ENCODE data around the gene CLEC16A.
A peak's percentile ranks its signal among the peaks of the same experiment; 100 is the strongest.

Gene CLEC16A

DNA sequence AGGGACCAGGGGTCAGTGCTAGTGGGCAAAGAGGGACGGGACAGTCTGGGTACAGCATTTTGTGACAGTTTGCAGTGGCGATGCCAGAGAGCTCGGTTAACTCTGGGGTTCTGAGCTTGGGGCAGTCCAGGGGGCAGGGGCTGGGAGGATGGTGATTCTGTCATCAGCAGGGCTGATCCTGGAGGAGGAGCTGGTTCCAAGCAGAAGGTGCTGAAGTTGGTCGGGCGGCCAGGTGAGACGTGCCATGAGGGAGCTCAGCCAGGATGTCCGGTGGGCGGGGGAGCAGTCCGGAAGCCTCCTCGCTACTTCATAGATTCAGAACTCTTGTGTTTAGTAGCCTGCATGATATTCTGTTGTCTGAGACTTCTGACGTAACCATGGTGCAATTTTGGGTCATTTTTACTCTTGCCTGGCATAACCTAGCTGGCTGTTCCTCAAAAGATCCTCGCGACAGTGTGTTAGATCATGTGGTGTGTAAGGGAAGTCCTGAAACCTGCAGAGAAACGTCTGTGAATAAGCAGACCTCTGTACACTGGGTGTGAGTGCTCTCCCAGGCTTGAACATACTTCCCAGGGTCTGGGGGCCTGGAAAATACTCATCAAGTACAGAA is 122.0 kb downstream of the CLEC16A start:
- in situ Hi-C loops (cut with HindIII; ENCODE audit: low pct_unique_long_range_greater_than_20kb, low sequenced_read_pairs) = no loop called here
- no peak for TF ChIP-seq JUND (IDR thresholded peaks at IDR 0.05; ENCODE audit: low read depth)
- DNase-seq (ENCODE audit: low read depth in 1 of 2, low spot score in 1 of 2) = no peak

DNA sequence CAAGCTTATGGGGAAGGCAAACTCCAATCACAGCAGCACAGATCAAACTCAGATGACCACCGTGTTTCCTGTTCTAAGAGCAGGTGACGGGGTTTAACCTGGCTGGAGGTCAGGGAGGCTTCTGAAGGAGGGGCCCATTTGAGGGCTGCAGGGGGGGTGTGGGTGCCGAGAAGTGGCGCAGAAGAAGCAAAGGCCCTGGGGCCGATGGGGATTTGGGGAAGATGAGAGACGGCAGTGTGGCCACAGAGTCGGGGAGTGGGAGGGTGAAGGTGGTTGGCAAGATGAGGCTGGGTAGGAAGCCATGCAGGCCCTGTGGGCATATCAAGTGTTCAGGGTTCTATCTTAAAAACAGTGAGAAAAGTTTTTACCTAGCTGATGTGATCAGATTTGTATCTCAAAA is 122.9 kb downstream of the CLEC16A start:
- no peak for TF ChIP-seq JUND (IDR thresholded peaks at IDR 0.05; ENCODE audit: low read depth)
- DNase-seq (ENCODE audit: low read depth in 1 of 2, low spot score in 1 of 2) = no peak
- in situ Hi-C loops (cut with HindIII; ENCODE audit: low pct_unique_long_range_greater_than_20kb, low sequenced_read_pairs) = no loop called here

DNA sequence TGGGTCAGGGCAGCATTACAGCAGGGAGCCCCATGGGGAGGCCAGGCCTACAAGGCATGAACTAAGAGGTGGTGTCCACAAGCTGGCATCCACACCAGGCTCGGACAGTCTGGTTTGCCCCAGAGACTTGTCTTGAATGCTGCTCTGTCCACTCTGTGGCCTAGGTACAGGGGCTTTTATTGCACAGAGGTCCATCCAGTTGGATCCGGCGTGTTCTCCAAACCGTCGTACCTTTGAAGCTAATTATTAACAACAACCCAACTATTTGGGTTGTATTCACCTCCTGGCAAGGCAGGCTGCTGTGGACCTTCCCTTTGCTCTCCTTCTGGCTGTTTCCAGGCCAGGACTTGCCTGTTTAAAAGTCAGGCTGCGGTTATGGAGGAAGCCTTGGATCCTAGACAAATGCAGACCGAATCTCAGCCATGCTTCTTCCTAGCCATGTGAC is 123.4 kb downstream of the CLEC16A start:
- in situ Hi-C loops (cut with HindIII; ENCODE audit: low pct_unique_long_range_greater_than_20kb, low sequenced_read_pairs) = no loop called here
- DNase-seq (ENCODE audit: low read depth in 1 of 2, low spot score in 1 of 2) = no peak
- TF ChIP-seq JUND (IDR thresholded peaks at IDR 0.05; ENCODE audit: low read depth) = no peak

DNA sequence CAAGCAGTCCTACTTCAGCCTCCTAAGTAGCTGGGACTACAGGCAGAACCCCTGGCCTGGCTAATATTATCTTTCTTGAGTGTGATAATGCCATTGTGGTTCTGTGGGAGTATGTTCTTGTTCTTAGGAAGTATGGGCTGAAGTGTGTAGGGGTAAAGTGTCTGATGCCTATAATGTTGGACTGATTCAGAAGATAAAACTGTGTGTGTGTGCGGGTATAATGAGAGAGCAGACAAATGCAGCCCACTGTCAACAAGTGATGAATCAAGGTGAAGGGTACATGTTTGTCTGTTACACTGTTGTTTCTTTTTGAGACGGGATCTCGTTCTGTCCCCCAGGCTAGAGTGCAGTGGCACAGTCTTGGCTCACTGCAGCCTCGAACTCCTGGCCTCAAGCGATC is 127.5 kb downstream of the CLEC16A start:
- TF ChIP-seq JUND (IDR thresholded peaks at IDR 0.05; ENCODE audit: low read depth) = no peak
- no peak for DNase-seq (ENCODE audit: low read depth in 1 of 2, low spot score in 1 of 2)
- in situ Hi-C loops (cut with HindIII; ENCODE audit: low pct_unique_long_range_greater_than_20kb, low sequenced_read_pairs) = no loop called here

DNA sequence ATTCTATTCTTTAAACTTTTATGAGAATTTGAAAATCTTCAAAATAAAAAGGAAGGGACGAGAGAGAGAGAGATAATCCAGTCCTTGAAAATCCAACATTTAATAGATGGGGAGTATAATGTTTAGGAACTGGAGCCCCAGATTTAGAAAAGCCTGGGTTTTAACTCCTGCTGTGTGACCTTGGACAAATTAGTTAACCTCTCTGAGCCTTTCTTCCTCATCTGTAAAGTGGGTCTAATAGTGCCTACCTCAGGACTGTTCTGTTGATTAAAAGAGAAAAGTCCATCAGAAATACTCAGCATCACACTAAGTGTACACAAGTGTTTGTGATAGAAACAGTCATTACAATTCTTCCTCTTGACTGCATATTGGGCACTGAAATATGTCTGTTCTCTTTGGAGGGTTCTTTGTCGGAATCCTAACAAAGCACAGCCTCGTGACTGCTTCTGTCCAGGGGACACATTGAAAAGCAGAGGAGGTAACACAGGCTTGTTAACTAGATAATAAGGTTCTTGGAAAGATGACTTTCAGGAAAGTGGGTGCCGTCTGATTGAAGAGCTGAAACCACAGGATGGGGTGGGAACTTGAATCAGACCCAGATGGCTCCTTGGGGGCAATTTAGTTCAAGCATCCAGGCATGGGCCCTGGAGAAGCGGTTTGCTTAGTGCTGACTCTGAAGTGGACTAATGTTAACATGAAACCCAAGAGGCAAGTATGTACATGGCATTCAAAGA is 128.2 kb downstream of the CLEC16A start:
- no peak for TF ChIP-seq JUND (IDR thresholded peaks at IDR 0.05; ENCODE audit: low read depth)
- no peak for DNase-seq (ENCODE audit: low read depth in 1 of 2, low spot score in 1 of 2)
- in situ Hi-C loops (cut with HindIII; ENCODE audit: low pct_unique_long_range_greater_than_20kb, low sequenced_read_pairs) = no loop called here

DNA sequence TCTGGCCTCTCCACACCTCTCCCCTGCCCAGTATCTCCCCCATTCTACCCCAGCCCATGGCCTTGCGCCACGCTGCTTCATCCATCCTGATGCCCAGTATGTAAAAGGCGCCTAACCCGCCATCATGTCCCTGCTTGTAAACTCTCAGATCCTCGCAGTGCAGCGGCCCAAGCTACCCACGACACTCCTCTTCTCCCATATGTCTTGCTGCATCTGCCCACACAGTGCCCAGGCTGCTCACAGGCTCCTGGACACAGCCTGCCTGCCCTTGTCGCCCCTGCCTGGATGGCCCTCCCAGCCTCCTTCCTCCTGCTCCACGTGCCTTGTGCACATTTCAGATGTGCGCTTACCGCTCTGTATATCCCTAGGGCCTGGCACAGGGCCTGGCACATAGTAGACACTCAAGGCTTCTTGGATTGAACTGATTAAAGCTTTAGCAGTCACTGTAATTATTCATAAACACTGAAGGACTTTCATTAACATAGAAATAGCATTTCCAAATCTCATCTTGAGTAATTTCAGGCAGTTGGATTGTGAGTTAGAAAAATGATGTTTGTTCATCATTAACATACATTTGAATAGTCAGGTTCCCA is 129.1 kb downstream of the CLEC16A start:
- no peak for TF ChIP-seq JUND (IDR thresholded peaks at IDR 0.05; ENCODE audit: low read depth)
- in situ Hi-C loops (cut with HindIII; ENCODE audit: low pct_unique_long_range_greater_than_20kb, low sequenced_read_pairs) = no loop called here
- peak in 1 of 2 experiments; percentile 10 for DNase-seq (ENCODE audit: low read depth in 1 of 2, low spot score in 1 of 2)

DNA sequence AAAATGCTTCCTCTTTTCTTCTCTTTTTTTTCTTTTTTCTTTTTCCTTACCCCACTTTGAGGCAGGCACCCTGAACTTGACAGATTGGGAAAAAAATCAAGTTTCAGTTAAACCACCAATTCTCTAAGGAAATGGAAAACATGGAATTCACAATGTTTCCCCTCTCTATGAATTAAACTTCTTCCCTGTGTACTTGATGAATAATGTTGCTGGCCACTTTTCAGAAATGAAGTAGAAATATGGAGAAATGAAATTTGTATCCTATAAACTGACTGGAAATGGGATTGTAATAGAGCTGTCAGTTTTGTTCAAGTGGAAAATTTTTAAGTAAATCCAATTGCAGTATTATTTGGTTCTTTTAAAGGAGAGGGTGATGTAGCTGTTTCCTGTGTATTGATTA is 129.8 kb downstream of the CLEC16A start:
- TF ChIP-seq JUND (IDR thresholded peaks at IDR 0.05; ENCODE audit: low read depth) = no peak
- no peak for DNase-seq (ENCODE audit: low read depth in 1 of 2, low spot score in 1 of 2)
- in situ Hi-C loops (cut with HindIII; ENCODE audit: low pct_unique_long_range_greater_than_20kb, low sequenced_read_pairs) = no loop called here

DNA sequence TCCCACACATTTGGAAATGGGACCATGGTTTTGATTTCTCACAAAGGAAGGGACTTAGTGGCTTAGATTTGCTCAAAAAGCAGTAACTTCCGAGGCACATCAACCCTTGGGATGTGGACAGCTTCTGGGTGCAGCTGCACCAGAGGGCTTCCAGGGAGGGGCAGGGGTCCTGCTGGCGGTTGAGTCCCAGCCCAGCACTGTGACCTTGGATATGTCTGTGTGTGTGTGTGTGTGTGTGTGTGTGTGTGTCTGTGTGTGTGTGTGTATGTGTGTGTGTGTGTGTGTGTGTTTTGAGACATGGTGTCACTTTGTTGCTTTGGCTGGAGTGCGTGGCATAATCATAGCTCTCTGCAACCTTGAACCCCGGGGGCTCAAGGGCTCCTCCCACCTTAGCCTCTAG is 130.8 kb downstream of the CLEC16A start:
- no peak for DNase-seq (ENCODE audit: low read depth in 1 of 2, low spot score in 1 of 2)
- TF ChIP-seq JUND (IDR thresholded peaks at IDR 0.05; ENCODE audit: low read depth) = no peak
- in situ Hi-C loops (cut with HindIII; ENCODE audit: low pct_unique_long_range_greater_than_20kb, low sequenced_read_pairs) = no loop called here

DNA sequence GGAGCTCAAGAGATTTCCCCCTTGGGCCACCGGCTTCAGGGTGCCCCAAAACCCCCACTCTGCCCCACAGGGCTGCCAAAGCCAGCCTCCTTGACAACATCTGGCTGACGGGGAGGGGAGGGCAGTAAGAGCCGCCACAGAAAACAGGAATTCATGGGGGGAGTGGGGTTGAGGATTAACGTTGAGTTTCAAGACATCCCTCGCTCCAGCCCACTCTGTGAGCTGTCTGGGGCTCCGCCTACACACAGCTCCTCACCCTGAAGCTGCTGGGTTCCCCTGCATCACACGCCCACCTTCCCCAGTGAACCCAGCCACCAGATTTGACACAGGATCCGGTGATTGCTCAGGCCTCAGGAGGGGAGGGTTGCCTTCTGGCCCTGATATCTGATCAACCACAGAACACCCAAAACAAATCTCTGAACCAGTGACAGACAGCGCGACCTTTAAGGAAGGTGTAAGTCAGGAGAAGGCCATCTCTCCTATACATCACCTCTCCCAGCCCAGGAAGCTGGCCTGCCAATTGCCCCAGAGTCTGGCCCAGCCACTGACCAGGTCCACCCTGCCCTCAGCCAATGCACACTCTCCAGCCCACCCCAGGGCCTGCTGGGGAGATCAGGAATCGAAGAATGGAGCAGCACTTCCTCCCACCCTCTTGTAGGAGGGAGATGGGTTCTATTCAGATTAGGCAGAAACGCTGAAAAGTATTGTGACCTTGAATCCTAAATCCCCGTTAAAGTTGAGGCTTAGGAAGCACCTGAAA is 132.1 kb downstream of the CLEC16A start:
- TF ChIP-seq JUND (IDR thresholded peaks at IDR 0.05; ENCODE audit: low read depth) = no peak
- in situ Hi-C loops (cut with HindIII; ENCODE audit: low pct_unique_long_range_greater_than_20kb, low sequenced_read_pairs) = no loop called here
- no peak for DNase-seq (ENCODE audit: low read depth in 1 of 2, low spot score in 1 of 2)

DNA sequence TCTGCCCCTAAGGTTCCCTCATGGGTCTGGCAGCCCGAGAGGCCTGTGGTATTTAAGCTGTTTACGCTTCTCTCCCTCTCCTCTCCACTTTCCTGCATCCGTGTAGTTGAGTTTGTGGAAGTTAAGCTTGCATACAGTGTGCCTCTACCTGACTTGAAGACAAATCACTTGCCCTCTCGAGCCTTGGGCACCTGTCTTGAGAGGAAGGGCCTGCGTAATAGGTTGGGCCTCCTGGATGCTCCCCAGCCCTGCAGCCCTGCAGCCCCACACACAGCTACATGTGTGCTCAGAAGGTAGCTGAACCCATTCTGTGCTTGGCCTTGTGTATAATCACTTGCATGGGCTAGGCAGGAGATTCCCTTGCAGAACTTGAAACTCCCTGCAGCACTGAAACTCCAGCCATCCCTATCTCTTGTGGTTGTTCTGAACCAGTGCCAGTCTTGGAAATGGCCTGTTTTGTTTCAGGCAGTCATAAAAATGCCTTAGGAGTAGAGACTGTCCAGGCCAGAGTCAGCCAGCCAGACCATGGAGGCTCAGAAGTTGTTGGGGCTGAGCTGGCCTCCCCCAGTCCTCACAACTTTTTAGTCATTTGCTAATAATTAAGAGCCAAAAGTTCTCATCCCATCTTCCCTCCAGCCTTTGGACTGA is 134.6 kb downstream of the CLEC16A start:
- TF ChIP-seq JUND (IDR thresholded peaks at IDR 0.05; ENCODE audit: low read depth) = no peak
- in situ Hi-C loops (cut with HindIII; ENCODE audit: low pct_unique_long_range_greater_than_20kb, low sequenced_read_pairs) = no loop called here
- DNase-seq (ENCODE audit: low read depth in 1 of 2, low spot score in 1 of 2) = no peak

DNA sequence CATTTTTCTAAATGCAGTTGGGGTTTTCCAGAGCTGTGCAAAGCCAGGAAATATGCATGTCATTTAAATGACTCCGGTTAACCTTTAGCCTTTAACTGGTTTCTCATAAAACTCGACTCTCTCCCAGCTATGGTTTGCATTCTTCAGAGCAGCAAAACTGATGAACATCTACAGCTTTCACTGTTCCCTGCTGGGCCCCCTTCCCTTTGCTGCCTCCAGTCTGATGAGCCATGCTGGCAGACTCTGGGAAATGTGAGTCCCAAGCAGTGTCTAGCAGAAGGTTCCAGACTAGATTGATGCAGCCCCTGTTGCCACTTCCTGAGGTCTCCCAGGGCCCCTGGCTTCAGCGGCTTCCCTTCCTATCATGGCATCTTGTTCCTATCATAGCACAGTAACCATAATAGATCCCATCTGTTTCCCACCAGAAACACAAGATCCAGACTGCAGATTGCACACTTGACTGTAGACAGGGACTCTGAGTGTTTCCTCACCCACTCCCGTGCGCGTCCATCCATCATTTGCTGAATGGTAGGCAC is 135.4 kb downstream of the CLEC16A start:
- no peak for DNase-seq (ENCODE audit: low read depth in 1 of 2, low spot score in 1 of 2)
- in situ Hi-C loops (cut with HindIII; ENCODE audit: low pct_unique_long_range_greater_than_20kb, low sequenced_read_pairs) = no loop called here
- TF ChIP-seq JUND (IDR thresholded peaks at IDR 0.05; ENCODE audit: low read depth) = no peak

DNA sequence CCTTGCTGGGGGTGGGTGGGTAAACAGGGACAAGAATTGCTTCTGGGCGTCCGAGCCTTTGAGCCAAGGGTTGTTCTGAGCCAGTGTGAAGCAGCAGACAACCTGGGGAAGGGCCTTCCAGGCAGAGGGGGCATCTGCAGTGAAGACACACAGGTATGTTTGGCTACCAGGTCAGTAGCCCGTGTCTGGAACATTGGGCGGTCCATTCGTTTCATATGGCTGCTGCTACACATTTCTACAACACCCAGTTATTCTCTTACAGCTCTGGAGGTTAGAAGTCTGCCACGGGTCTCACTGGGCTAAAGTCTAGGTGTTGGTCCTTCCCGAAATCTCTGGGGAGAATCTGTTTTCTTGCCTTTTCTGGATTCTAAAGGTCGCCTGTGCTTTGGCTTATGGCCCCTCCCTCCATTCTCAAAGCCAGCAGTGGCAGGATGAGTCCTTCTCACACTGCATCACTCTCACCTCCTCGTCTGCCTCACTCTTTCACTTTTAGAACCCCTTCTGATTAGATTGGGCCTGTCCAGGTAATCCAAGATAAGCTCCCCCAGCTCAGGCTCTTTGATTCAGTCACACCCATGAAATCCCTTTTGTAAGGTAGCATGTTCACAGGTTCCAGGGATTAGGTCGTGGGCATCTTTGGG is 136.1 kb downstream of the CLEC16A start:
- TF ChIP-seq JUND (IDR thresholded peaks at IDR 0.05; ENCODE audit: low read depth) = no peak
- DNase-seq (ENCODE audit: low read depth in 1 of 2, low spot score in 1 of 2) = no peak
- in situ Hi-C loops (cut with HindIII; ENCODE audit: low pct_unique_long_range_greater_than_20kb, low sequenced_read_pairs) = no loop called here
